Head of caudate nucleus (tissue), 42 donors: Measurements from ENCODE around the gene CNTFR.
"Not testable (repeated sequence)": the region's sequence is repeated elsewhere in the genome, so short reads cannot be mapped to it uniquely, and the experiment has no call there.

ENCODE experiments used
- DNase-seq, 42 donors: peaks; one replicate each; pipeline versions ENCODE4 v3.0.0 to v3.0.0-alpha.2; 2020 to 2021; ENCODE audit warnings: mixed read lengths in 7 of 42
- intact Hi-C: fragments of 100-400 bp; cut with DNase I; formaldehyde crosslinking; loops from one replicate; pipeline ENCODE4 v1.15.0; 2022

CNTFR gene

GRCh38 chr9:34550016-34550680, 39.4 kb downstream of the CNTFR start:
- intact Hi-C loops, result no loop called here
- peak in 7 of 42 donors; percentile 8 to 29 (median 19) for DNase-seq

GRCh38 chr9:34549407-34549732, 40.2 kb downstream of the CNTFR start:
- peak in 1 of 42 donors; percentile 24 for DNase-seq
- intact Hi-C loops, result loop anchor here (5.0 kb wide), 1 partner anchor 47 kb away; no protein-coding TSS in a partner anchor

GRCh38 chr9:34547960-34548611, 41.4 kb downstream of the CNTFR start:
- intact Hi-C loops, result loop anchor here (2.0 to 5.0 kb wide), 2 partner anchors 43 to 46 kb away; no protein-coding TSS in a partner anchor

GRCh38 chr9:34546834-34547827, 42.4 kb downstream of the CNTFR start:
- DNase-seq, result peak in 41 of 42 donors; percentile 67 to 95 (median 82)
- intact Hi-C loops, result loop anchor here (2.0 to 5.0 kb wide), 2 partner anchors 44 to 45 kb away; no protein-coding TSS in a partner anchor

More at GRCh38 chr9:34547960-34548611, 41.4 kb downstream of the CNTFR start:
- DNase-seq, result peak; percentile 63 to 94 (median 85)

- DNase-seq, result no peak
- intact Hi-C loops, result loop anchor here (2.0 to 5.0 kb wide), 2 partner anchors 44 to 45 kb away; no protein-coding TSS in a partner anchor
These were observed 43.3 kb downstream of the CNTFR start for GRCh38 chr9:34546102-34546833.

GRCh38 chr9:34545497-34545896, 44.0 kb downstream of the CNTFR start:
- intact Hi-C loops, result loop anchor here (5.0 kb wide), 1 partner anchor 43 kb away; no protein-coding TSS in a partner anchor
- no peak for DNase-seq

GRCh38 chr9:34544035-34544434, 45.5 kb downstream of the CNTFR start:
- DNase-seq, result no peak
- intact Hi-C loops, result no loop called here

GRCh38 chr9:34541540-34541939, 48.0 kb downstream of the CNTFR start:
- intact Hi-C loops, result no loop called here
- peak in 1 of 42 donors; percentile 10 for DNase-seq

- intact Hi-C loops, result no loop called here
- peak in 1 of 42 donors; percentile 24 for DNase-seq
These were observed 48.7 kb downstream of the CNTFR start for GRCh38 chr9:34540827-34541226.

GRCh38 chr9:34536685-34537084, 52.8 kb downstream of the CNTFR start:
- intact Hi-C loops, result no loop called here
- DNase-seq, result peak in 1 of 42 donors; percentile 22

GRCh38 chr9:34532041-34532440, 57.5 kb downstream of the CNTFR start:
- DNase-seq, result peak in 1 of 42 donors; percentile 7
- intact Hi-C loops, result not testable (repeated sequence)

- peak in 1 of 42 donors; percentile 3 for DNase-seq
- intact Hi-C loops, result no loop called here
These were observed 63.5 kb downstream of the CNTFR start for GRCh38 chr9:34526026-34526425.

GRCh38 chr9:34524349-34524748, 65.2 kb downstream of the CNTFR start:
- DNase-seq, result peak in 1 of 42 donors; percentile 7
- intact Hi-C loops, result no loop called here

GRCh38 chr9:34522971-34523797, 66.3 kb downstream of the CNTFR start, which contains the start of gene ENHO:
ENHO (minus strand) TSS chr9:34522990; CDS start chr9:34521695, 1,295 bp downstream.
- intact Hi-C loops, result no loop called here
- DNase-seq, result peak; percentile 68 to 95 (median 90)

- intact Hi-C loops, result no loop called here
- DNase-seq, result peak in 30 of 42 donors; percentile 24 to 74 (median 57)
These were observed 67.2 kb downstream of the CNTFR start for GRCh38 chr9:34522091-34522887.

GRCh38 chr9:34521406-34522045, 68.0 kb downstream of the CNTFR start:
- intact Hi-C loops, result no loop called here

More at GRCh38 chr9:34521406-34522045, 68.0 kb downstream of the CNTFR start:
- DNase-seq, result no peak
